Measurements from ENCODE around the gene SNX1.

SNX1 gene

DNA sequence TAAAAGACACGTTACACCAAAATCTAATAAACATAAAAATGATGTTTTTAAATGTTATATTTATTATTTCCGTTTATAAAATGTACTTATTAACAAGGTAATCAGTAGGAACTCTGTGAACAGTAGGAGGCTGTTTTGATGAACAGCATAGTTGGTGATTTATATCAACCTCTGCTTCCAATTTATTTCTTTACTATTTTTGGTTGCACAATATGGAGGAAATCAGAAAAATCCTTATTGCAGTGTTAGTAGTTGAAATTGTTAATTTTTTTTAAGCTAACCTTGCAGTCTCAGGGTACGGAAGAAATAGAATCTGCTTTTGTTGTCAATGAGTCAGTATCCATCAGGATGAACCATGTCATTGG lies 50.7 kb downstream of the SNX1 start:
- no peak for DNase-seq (ENCODE audit: low read depth)

DNA sequence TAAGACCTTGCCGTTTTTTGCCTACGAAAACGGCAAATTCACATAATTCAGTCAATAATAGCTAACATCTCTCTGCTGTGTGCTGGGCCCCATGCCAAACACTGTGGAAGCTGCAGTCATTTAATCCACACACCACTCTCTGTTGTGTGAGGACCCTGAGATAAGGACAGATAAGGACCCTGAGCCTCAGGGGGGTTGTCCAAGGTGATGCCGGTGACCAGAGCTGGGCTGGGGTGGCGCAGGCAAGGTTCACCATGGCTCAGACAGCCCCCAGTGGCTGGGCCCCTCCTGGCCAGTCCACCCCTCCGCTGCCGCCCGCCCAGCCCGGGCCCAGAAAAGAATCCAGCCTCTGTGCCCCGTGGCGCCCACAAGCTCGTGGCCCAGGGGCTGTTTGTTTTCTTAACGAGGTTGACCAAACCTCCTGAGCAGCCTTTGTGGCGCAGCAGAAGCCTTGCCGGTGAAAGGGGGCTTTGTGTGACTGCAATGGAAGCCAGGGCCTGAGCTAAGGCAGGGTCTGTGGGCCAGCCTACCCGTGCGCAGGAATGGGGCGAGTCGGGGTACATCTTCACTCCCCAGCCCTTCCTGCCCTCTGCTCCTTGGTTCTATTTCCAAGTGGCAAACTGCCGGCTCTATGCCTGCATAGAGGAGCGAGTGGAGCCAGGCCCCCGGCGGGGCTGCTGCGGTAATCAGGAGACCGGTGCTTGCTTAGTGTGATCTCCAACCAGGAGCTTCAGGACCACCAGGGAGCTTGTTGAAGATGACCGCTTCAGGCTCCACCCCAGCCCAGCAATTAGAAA lies 51.3 kb downstream of the SNX1 start:
- no peak for DNase-seq (ENCODE audit: low read depth)

DNA sequence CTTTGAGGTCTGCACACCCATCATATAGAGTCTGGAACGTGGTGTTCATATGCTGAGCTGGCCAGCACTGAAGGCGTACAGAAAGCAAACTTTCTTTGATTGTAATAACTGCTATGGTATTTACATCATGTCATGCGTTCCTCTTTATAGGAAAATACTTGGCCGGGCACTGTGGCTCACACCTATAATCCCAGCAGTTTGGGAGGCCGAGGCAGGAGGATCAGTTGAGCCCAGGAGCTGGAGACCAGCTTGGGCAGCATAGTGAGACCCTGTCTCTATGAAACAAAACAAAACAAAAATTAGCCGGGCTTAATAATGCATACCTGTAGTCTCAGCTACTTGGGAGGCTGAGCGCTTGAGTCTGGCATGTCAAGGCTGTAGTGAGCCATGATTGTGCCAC lies 52.4 kb downstream of the SNX1 start:
- no peak for DNase-seq (ENCODE audit: low read depth)

DNA sequence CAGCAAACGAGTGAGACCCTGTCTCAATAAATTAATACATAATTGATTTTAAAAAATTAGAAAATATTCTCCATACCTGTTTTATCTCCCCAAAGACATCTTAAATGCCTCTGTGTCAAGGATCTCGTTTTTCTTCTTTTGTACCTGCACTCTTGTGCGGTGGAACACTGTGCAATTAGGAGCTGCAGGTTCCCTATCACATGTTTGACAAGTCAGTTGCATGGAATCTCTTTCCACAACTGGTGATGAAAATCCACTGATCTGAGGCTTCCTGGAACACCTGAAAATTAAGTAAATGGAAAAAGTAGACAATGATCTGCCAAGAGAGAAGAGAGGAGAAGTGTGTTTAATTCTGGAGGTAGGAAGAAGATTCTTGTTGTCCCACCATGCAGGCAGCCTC lies 52.8 kb downstream of the SNX1 start:
- no peak for DNase-seq (ENCODE audit: low read depth)

DNA sequence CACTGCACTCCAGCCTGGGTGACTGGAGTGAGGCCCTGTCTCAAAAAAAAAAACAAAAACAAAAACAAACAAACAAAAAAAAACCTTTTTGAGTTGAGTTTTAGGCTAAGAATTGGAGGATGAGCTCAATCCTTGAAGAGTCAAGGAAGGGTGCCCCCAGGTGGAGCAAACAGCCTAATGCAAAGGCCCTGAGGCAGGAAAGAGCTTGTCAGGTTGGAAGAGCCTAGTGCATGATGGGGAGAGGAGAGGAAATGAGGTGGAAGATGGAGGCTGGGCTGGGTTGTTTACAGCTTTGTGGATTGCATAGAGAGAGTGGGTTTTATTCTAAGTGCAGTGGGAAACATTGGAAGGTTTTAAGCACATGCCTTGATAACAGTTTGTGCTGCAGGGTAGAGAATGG lies 53.6 kb downstream of the SNX1 start:
- no peak for DNase-seq (ENCODE audit: low read depth)

DNA sequence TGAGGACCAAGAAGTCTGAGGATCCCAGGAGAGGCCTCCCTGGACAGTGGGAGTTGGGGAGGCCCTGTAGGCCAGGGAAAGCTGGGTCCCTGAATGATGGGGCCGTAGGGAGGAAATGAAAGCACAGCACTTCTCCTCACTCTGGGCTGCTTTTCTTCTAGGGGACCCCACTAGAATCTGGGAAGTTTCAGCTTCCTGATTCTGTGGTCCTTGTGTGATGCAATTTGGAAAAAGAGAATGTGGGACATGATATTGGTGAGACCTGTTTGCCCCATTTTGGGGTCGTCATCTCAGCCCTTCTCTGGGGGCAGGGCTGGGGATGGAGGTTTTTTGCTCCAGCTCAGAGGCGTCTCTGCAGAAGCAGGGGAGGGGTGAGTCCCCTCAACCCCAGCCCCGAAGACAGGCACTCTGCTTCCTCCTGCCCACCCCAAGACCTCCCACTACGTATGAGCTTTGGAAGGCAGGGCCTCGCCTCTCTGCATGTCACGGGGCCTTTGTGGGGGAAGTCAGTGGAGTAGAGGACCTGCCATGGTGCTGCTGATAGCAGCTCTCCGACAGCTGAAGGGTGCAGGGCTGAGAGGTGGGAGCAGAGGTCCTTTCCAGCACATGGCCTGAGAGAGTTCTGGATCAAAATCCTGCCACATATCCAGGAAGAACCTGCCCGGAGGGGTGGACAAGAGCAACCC lies 54.3 kb downstream of the SNX1 start:
- no peak for DNase-seq (ENCODE audit: low read depth)

DNA sequence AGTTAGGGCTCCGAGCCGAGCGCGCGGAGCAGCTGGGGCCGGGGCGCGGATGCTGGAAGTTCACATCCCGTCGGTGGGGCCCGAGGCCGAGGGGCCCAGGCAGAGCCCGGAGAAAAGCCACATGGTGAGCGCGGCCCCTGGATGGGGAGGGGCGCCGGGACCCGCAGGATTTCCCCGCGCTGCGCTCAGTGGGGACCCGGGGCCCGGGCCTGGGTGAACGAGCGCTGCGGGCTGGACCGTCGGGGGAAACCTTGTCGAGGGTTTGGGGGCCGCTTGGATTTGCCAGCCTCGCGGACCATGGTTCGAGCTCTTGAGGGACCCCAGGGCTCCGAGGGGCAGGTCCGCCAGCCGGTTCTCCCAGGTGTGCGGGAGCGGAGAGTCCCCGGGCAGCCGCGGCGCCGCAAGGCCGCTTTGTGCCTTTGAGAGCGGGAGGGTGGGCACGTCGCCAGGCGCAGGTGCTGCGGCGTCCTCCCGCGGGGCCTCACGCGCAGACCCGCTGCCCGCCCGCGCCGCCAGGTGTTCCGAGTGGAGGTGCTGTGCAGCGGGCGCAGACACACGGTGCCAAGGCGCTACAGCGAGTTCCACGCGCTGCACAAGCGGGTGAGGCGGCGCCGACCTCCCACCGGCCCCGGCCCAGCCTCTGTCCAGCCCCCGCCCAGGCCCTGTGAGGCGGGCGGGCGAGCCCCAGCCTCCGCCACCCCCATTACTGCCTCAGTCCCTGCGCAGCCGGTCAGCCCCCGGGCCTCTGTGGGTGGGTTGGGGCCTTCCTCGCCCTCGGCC lies 56.1 kb downstream of the SNX1 start, which contains the start of gene SNX22:
TSS of gene SNX22 (plus strand) at position 5 of the 780 bp plus-strand sequence. CDS start at position 50, 45 bp downstream.
- peak; percentile 20 for DNase-seq (ENCODE audit: low read depth)

DNA sequence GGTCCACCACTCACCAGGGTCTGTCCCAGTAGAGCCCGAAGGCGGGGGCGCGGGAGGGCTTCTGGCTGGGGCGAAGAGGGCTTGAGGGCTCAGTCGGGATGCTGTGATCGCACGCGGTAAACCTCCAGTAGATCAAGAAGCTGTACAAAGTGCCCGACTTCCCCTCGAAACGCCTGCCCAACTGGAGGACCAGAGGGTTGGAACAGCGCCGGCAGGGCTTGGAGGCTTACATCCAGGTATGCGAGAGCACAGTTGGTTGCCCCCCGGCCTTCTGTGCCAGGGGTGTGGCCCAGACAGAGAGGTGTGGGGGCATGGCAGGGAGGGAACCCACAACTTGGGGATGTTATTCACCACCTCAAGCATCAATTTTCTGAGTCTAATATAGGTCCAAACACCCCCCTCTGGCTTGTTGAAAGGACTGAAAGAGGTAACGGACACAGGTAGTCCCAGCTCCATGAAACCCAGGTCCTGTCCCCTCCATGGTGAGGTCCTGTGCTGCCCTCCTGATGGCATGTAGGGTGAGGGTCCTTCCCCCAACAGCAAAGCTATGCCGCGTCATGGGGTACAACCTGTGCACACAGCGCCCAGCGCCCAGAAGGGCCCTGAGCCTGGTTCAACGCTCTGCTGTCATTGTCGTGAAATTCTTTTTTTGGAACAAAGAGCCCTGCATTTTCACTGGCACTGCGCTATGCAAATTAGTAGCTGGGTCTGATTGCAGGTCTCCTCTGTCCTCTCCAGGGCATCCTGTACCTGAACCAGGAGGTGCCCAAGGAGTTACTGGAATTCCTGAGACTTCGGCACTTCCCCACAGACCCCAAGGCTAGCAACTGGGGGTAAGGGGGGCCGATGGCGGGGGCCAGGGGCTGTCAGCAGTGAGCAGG lies 57.0 kb downstream of the SNX1 start:
- DNase-seq (ENCODE audit: low read depth) = no peak

DNA sequence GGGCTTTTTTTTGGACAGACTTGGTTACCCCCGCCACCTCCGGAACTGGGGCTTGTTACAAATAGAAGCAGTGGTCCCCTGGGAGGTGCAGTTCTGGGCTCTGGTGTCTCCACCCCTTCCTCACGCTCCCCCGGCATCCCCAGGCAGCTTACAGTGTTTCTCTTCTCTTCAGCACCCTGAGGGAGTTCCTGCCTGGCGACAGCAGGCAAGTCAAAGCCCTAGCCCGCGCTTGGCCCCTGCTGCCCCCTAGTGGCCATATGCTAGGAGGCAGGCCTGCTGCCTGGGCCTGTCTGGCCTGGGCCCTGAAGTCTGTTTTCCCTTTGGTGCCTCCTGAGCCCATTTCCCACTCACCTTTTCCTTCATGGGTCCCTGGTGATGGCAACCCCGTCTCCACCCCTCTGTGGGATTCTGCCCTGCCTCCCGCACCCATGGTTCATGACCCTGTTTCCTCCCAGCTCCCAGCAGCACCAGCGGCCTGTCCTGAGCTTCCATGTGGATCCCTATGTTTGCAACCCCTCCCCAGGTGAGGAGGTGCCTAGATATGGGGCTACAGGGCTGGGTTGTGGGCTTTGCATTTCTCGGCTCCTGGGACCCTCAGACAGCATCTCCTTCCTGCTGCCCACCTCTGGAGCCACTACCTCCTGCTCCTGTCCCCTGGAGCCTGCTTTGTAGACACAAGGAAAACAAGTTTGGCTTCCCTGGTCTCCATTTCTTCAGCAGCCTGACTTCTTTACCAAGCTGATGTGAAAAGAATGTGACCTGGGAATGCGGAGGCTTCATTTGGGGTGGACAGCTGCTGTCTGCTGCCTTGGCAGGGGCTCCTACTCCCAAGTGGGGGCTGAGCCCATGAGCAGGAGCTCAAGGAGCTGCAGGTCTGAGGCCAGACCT lies 57.9 kb downstream of the SNX1 start:
- peak; percentile 84 for DNase-seq (ENCODE audit: low read depth)

DNA sequence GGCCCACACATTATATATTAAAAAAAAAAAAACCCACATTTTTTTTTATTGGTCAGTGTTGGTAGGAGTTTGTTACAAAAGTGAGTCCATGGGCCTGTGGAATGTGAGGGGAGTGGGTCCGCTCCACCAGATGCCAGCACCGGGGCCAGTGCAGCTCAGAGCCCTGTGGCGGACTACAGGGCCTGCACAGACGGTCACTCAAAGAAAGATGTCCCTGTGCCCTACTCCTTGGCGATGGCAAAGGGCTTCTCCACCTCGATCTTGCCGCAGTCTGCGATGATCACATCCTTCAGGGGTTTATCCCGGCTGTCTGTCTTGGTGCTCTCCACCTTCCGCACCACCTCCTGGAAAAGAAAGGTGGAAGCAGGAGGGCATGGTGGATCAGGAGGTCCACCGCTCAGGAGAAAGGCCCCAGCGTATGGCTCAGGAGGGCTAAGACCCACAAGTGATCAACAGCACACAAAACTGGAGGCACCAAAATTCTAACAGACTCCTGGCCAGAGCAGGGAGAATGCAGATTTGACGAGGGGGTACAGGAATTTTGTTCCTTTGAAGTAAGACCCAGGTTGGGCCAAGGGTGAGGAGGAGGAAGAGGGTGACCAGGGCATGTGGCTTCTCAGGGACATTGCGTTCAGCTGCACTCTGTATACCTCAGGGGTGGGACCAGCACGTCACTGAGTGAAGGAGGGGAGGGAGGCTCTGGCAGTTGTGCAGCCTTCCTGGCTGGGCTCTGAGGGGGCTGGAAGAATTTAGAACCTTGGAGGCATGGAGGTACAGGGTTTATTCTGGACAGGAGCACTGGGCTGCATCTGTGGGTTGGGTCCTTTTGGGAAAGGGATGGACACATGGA lies 60.2 kb downstream of the SNX1 start:
- DNase-seq (ENCODE audit: low read depth) = no peak

DNA sequence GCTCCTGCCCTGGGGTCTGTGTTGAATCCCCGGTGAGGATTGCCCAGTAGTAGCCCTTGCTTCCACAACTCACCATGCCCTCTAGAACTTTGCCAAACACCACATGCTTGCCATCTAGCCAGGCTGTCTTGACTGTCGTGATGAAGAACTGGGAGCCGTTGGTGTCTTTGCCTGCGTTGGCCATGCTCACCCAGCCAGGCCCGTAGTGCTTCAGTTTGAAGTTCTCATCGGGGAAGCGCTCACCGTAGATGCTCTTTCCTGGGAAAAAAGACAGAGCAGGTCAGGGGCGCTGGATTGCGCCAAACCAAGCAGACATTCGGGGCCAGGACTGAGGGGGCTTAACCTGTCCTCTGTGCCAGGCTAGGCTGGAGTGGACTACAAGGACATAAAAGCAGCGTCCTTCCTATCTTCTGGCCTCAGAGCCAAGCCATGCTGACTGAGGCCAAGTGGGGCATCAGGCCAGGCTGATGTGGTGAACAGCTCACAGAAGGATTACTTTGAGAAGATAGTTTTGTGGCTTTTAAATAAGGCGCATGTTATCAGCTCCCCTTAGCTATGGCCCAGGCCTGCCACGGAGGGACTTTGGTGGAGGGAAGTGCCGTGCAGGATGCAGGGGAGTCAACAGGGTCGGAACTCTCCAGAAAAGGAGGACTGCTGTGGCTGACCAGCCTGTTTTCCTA lies 61.0 kb downstream of the SNX1 start:
- DNase-seq (ENCODE audit: low read depth) = no peak

DNA sequence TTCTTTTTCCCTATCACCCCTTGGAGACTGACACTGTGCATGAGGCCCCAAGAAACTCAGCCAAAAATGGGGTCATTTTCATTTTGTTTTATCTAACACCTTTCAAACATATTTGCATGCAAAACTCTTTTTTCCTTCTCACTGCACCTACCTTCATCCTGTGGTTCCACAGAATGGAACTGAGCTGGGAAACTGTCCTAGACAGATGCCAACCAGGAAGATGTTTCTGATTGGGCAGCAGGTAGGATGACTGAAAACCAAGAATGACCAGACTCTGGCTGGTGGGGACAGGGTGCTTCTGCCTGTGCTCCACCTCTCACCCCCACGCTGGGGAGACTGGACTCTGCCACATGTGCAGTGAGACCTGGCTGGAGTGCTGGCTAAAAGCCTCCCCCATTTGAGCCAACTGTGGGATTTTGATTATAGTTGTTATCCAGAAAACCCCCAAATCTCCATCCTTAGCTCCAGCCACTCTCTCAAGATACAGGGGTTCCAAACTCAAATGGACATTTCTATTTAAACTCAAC lies 61.9 kb downstream of the SNX1 start:
- DNase-seq (ENCODE audit: low read depth) = no peak

DNA sequence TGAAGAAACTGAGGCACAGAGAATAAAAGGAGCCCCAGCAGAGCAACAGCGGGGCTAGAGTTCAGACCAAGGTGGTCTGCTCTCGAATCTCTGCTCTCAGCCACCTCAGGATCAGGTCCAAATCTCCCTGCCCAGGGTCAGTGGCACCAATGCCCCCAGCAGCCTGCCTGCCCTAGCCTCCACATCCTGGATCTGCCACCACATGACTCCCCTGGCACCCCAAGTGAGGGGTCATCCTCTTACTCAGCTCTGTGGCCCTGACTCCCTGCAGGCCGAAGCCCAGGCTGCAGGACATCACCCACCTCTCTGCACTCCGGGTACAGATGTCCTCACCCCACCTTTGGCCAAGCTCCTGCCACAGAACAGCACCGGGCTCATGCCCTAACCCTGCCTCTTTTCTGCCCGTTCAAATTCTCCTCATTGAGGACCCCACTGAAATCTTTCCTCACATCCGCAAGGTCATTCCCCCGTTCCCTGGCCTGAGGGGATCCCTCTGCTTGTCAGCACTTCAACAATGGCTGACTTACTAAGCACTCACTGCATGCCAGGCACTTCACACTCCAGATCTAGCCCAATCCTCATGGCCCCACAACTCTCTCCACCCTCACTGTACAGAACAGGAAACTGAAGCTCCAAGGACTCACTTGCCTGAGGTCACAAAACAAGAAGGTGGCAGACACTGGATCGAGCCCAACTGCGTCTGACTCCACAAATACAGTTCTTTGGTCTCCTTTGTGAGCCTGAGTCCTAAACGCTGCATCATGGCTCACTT lies 62.8 kb downstream of the SNX1 start:
- no peak for DNase-seq (ENCODE audit: low read depth)

DNA sequence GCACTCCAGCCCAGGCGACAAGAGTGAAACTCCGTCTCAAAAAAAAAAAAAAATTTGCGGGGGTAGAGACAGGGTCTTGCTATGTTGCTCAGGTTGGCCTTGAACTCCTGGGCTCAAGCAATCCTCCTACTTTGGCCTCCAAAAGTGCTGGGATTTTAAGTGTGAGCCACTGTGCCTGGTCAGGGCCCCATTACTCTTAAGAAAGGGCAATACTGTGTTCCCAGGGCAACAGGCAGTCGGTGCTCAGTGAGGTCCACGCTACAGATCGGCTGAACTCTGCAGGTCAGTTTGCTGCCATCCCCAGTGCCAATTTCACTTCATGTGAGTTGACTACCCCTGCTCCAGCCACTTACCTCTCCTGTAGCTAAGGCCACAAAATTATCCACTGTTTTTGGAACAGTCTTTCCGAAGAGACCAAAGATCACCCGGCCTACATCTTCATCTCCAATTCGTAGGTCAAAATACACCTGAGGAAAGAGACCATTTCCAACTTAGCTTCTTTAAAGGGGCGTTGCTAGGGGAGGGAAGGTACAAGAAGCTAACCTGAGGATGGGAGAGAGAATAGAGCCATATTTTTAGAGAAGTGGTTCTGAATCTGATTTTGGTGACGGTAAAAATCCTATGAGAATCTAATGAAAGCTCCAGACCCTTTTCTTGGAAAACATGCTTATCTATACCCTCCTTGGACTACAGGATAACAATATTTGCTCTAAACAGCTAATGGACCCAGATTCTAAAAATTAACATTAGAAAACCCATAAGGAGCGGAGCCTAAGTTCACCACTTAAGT lies 66.1 kb downstream of the SNX1 start:
- DNase-seq (ENCODE audit: low read depth) = no peak

DNA sequence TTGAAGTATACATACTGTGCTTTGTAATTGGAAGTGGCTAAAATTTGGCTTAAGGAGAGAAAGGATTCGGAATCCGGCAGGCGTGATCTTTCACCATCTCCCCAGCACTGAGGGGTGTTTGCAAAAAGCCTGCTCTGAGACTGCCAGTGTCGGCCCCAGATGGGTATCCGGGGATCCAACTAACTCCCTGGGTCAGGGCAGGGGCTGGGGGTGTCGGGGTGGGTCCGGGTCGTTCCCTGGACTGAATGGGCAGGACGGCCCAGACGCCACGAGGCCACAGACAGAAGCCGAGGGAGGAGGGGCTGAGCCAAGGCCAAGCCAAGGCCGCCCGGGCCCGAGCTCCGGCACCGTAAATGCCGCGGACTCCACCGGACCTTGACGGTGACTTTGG lies 66.7 kb downstream of the SNX1 start:
- DNase-seq (ENCODE audit: low read depth) = no peak

DNA sequence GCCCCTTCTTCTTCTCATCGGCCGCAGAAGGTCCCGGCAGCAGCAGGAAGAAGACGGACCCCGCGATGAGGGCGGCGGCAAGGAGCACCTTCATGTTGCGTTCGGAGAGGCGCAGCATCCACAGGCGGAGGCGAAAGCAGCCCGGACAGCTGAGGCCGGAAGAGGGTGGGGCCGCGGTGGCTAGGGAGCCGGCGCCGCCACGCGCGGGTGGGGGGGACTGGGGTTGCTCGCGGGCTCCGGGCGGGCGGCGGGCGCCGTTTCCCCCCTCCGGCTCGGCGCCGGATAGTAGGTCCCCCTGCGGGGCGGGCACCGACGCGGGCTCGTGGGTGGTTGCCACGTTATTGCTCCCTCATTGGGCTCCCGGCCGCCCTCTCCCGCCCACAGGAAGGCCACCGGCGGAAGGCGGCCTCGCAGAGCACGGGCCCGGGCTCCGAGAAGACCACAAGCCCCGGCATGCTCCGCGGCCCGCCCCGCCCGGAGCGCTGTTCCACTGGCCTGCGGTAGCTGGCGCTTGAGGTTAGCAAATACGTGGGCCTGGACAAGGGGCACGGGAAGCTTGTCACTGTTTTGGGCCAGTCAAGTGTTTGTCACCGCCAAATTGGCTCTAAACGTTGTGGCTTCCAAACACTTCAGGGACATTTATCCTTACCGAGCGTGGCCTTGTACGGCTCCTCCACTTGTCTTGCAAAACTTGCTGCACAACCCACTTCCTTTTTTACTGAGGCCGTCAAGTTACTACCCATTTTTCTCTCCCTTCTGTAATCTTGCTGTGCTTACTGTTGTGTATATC lies 67.3 kb downstream of the SNX1 start, which contains the start of gene PPIB:
TSS of gene PPIB (minus strand) at position 154 of the 790 bp plus-strand sequence. CDS start at position 118, 36 bp downstream.
- DNase-seq (ENCODE audit: low read depth) = peak; percentile 92
